Measurements from ENCODE around the gene CDRT4.

CDRT4 gene

DNA sequence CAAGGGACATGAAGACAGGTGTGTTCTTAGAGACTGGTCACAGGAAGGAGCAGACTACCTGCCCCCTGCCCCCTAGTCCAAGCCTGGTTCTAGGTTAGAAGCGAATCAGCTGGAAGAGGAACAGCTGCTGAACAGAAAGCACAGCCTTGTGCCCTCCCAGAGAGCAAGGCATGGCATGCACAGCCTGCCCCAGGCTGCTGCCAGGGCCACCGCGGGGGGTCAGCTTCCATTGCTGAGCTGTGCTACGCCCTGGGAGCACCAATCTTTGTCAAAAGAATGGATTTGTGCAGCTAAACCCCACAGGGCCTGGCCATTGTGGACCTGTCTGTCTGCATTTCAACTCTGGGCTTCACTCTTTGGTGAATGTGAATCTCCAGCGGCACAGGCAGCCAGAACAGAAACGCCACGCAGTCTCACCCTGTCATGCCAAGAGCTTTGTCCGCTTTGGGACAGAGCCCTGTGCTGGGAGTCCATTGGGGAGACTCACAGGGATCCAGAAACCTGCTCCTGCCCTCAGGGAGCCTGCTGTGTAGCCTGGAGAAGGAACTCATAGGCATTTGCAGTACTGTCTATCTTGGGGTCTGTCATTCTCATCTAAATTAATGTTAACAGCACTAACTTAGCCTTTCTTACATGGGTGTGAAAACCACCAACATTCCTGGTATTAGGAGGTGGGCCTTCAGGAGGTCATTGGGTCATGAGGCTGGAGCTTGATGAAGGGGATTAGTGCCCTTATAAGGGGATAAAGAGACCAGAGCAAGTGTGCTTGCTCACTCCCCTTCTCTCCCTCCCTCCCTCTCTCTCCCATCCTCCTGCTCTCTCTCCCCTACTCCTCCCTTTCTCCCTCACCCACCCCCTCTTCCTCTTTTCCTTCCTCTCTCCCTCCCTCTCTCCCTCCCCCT, 25.6 kb upstream of the CDRT4 start:
- no peak overlapping the region for H3K9ac ChIP-seq (ENCODE audit: low read length)
- TF ChIP-seq EZH2phosphoT487 (IDR thresholded peaks at IDR 0.05; ENCODE audit: low read depth), result no peak
- TF ChIP-seq, protein P1, sequence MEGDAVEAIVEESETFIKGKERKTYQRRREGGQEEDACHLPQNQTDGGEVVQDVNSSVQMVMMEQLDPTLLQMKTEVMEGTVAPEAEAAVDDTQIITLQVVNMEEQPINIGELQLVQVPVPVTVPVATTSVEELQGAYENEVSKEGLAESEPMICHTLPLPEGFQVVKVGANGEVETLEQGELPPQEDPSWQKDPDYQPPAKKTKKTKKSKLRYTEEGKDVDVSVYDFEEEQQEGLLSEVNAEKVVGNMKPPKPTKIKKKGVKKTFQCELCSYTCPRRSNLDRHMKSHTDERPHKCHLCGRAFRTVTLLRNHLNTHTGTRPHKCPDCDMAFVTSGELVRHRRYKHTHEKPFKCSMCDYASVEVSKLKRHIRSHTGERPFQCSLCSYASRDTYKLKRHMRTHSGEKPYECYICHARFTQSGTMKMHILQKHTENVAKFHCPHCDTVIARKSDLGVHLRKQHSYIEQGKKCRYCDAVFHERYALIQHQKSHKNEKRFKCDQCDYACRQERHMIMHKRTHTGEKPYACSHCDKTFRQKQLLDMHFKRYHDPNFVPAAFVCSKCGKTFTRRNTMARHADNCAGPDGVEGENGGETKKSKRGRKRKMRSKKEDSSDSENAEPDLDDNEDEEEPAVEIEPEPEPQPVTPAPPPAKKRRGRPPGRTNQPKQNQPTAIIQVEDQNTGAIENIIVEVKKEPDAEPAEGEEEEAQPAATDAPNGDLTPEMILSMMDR (IDR thresholded peaks at IDR 0.05; ENCODE audit: low read depth, low read length), result no peak
- no peaks in the 10 kb centered on the region for H3K9me3 ChIP-seq (ENCODE audit: insufficient read depth, low read length)
- no peak overlapping the region for H3K4me2 ChIP-seq (ENCODE audit: low read length)
- H4K20me1 ChIP-seq (ENCODE audit: insufficient read depth, low read length), result no peaks in the 10 kb centered on the region
- no peaks in the 10 kb centered on the region for H3K27me3 ChIP-seq (ENCODE audit: low read depth, low read length)
- H3K4me1 ChIP-seq (ENCODE audit: low read length), result no peaks in the 10 kb centered on the region
- H3K4me3 ChIP-seq (ENCODE audit: low read length), result no peak overlapping the region
- no peak overlapping the region for H2AFZ ChIP-seq (ENCODE audit: low read depth, low read length)
- no peak overlapping the region for H3K27ac ChIP-seq (ENCODE audit: low read length)
- H3K36me3 ChIP-seq (replicated peaks; ENCODE audit: low read depth, low read length), result no peaks in the 10 kb centered on the region
- no peaks in the 10 kb centered on the region for H3K79me2 ChIP-seq (ENCODE audit: low read length)

DNA sequence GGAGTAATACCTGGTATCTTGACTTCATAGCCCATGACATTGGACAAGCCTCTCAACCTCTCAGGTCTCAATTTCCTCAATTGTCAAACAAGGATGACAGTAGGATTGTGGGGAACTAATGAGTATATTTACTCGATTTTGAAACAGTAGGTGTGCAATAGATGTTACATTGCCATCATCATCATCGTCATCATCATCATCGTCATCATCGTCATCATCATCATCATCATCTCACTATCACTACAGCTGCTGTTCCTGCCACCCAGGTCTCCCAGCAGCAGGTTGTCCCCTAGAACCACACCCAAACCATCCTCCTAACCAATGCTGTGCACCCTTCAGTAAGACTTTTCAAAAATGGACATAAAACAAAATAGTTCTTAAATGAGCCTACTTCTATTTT, 24.8 kb upstream of the CDRT4 start:
- Histone ChIP-seq H3K4me2 (ENCODE audit: low read length) (no peak overlapping the region), H3K9ac (ENCODE audit: low read length) (no peak overlapping the region), H3K9me3 (ENCODE audit: insufficient read depth, low read length) (no peaks in the 10 kb centered on the region), H3K4me3 (ENCODE audit: low read length) (no peak overlapping the region), H3K4me1 (ENCODE audit: low read length) (no peaks in the 10 kb centered on the region), H3K79me2 (ENCODE audit: low read length) (no peaks in the 10 kb centered on the region), H2AFZ (ENCODE audit: low read depth, low read length) (no peak overlapping the region), H4K20me1 (ENCODE audit: insufficient read depth, low read length) (no peaks in the 10 kb centered on the region), H3K27ac (ENCODE audit: low read length) (no peak overlapping the region), H3K36me3 (replicated peaks; ENCODE audit: low read depth, low read length) (no peaks in the 10 kb centered on the region), H3K27me3 (ENCODE audit: low read depth, low read length) (no peaks in the 10 kb centered on the region)
- TF ChIP-seq, protein P1 (IDR thresholded peaks at IDR 0.05; ENCODE audit: low read depth, low read length), result no peak
- TF ChIP-seq EZH2phosphoT487 (IDR thresholded peaks at IDR 0.05; ENCODE audit: low read depth), result no peak

DNA sequence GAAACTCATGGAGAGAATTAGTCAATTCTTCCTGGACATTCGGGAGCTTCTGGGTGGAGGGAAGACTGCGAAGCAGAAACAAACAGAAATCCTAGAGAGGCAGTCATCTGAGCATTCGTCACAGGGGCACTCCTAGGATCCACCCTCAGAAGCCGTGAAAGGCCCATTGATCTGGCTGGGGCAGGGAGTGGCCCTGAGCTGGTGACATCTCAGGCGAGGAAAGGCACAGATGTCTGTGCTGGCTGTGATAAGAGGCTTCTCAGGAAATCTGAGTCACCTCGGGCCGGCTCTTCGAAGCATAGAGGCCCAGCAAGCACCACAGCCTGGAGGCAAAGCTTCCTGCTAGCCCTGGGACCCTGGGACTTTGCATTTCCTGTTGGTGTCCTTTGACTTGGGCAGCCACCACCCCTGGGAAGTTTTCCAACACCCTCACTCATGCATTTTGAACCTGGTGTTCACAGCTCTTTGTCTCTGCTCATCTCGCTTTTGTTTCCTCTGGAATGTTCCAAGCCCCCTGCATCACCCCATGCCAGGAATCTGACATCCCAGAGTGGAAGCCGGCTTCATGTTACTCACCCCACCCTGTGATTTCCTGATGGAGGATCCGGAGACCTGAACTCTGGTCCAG, 23.3 kb upstream of the CDRT4 start:
- H3K27ac ChIP-seq (ENCODE audit: low read length), result no peak overlapping the region
- H3K4me1 ChIP-seq (ENCODE audit: low read length), result no peaks in the 10 kb centered on the region
- no peak overlapping the region for H2AFZ ChIP-seq (ENCODE audit: low read depth, low read length)
- TF ChIP-seq EZH2phosphoT487 (IDR thresholded peaks at IDR 0.05; ENCODE audit: low read depth), result no peak
- TF ChIP-seq, protein P1 (IDR thresholded peaks at IDR 0.05; ENCODE audit: low read depth, low read length), result no peak
- H3K9me3 ChIP-seq (ENCODE audit: insufficient read depth, low read length), result no peaks in the 10 kb centered on the region
- H3K36me3 ChIP-seq (replicated peaks; ENCODE audit: low read depth, low read length), result no peaks in the 10 kb centered on the region
- no peaks in the 10 kb centered on the region for H3K27me3 ChIP-seq (ENCODE audit: low read depth, low read length)
- H4K20me1 ChIP-seq (ENCODE audit: insufficient read depth, low read length), result no peaks in the 10 kb centered on the region
- no peak overlapping the region for H3K9ac ChIP-seq (ENCODE audit: low read length)
- H3K79me2 ChIP-seq (ENCODE audit: low read length), result no peaks in the 10 kb centered on the region
- no peak overlapping the region for H3K4me3 ChIP-seq (ENCODE audit: low read length)
- no peak overlapping the region for H3K4me2 ChIP-seq (ENCODE audit: low read length)

DNA sequence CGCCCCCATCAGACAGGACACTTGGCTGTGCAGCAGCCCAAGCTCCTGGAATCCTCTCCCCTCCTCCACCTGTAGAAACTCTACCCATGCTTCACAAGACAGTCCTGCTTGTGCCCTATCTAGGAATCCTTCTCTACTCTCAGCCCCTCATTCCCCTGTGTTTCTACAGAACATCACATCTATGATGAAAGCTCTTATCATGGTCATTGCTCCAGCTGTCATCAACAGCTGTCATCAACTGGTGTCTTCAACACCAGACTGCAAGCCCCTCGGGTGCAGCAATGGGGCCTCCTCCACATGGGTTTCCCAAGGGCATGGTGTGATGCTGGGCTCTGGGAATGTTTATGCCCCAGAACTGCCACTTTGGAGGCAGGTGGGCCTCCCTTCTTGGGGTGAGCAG, 21.1 kb upstream of the CDRT4 start:
- Histone ChIP-seq H3K4me2 (ENCODE audit: low read length) (no peak overlapping the region), H3K36me3 (replicated peaks; ENCODE audit: low read depth, low read length) (no peaks in the 10 kb centered on the region), H3K9ac (ENCODE audit: low read length) (no peak overlapping the region), H3K27ac (ENCODE audit: low read length) (no peak overlapping the region), H3K79me2 (ENCODE audit: low read length) (no peaks in the 10 kb centered on the region), H3K4me3 (ENCODE audit: low read length) (no peak overlapping the region), H4K20me1 (ENCODE audit: insufficient read depth, low read length) (no peaks in the 10 kb centered on the region), H3K4me1 (ENCODE audit: low read length) (no peaks in the 10 kb centered on the region), H3K9me3 (ENCODE audit: insufficient read depth, low read length) (no peaks in the 10 kb centered on the region), H2AFZ (ENCODE audit: low read depth, low read length) (no peak overlapping the region), H3K27me3 (ENCODE audit: low read depth, low read length) (no peaks in the 10 kb centered on the region)
- no peak for TF ChIP-seq EZH2phosphoT487 (IDR thresholded peaks at IDR 0.05; ENCODE audit: low read depth)
- TF ChIP-seq, protein P1 (IDR thresholded peaks at IDR 0.05; ENCODE audit: low read depth, low read length), result no peak
